PC-3 (cell line): ENCODE data around the gene MAP2K1. TPM values are rescaled to one million over a fixed set of nuclear protein-coding genes. Genes with fewer than 3 reads are reported as not detected.

Experiments
- ATAC-seq: fragments of 200-7000 bp; cut with Tn5 transposase; 2 replicates; pipeline ENCODE4 v1.9.1; 2020; ENCODE audit warnings: mild to moderate bottlenecking, moderate library complexity
- BruUV-seq: library from RNA; stranded (reverse); fragments of 400-500 nt; replicated peaks from 2 replicates; lab custom pipeline; 2021; lab: Mats Ljungman, UMichigan
- CTCF ChIA-PET: fragments of 300-600 bp; sonication (Branson Sonifier 250); formaldehyde crosslinking; loops from one replicate; lab custom pipeline; 2022; ENCODE audit warnings: antibody characterized with exemption; lab: Charles Lee
- POLR2A ChIA-PET: fragments of 300-600 bp; sonication (Branson Sonifier 250); formaldehyde crosslinking; loops from one replicate; lab custom pipeline; 2022; ENCODE audit warnings: antibody characterized with exemption; ENCODE audit not compliant: unreplicated experiment; lab: Charles Lee
- DNase-seq: peaks from one replicate; pipeline ENCODE4 v3.0.0-alpha.2; 2015
- H2AFZ ChIP-seq: fragments of 300-600 bp; sonication (generic); 2 replicates; pipeline ENCODE4 v1.6.0; 2016; ENCODE audit warnings: antibody characterized with exemption, low read length
- H3F3A ChIP-seq: fragments of 300-600 bp; sonication (generic); one replicate; pipeline ENCODE4 v1.6.0; 2017; ENCODE audit warnings: antibody characterized with exemption, low read length, control low read depth, mild to moderate bottlenecking; ENCODE audit not compliant: unreplicated experiment
- H3K27ac ChIP-seq: fragments of 300-600 bp; sonication (generic); 2 replicates; pipeline ENCODE4 v1.5.1; 2016; ENCODE audit warnings: mild to moderate bottlenecking, low read length
- H3K27me3 ChIP-seq: fragments of 300-600 bp; sonication (generic); 2 replicates; pipeline ENCODE4 v1.6.1; 2016; ENCODE audit warnings: low read length, mixed read lengths
- H3K36me3 ChIP-seq: fragments of 300-600 bp; sonication (generic); 2 replicates; pipeline ENCODE4 v1.6.1; 2016; ENCODE audit warnings: low read depth, mixed run types, low read length, mixed read lengths
- H3K4me1 ChIP-seq: fragments of 300-600 bp; sonication (generic); 2 replicates; pipeline ENCODE4 v1.5.1; 2016; ENCODE audit warnings: low read length; ENCODE audit not compliant: insufficient read depth
- H3K4me2 ChIP-seq: fragments of 300-600 bp; sonication (generic); 2 replicates; pipeline ENCODE4 v1.6.0; 2016; ENCODE audit warnings: low read length
- H3K4me3 ChIP-seq: fragments of 300-600 bp; sonication (generic); 2 replicates; pipeline ENCODE4 v1.5.1; 2016; ENCODE audit warnings: mild to moderate bottlenecking, low read length, mixed read lengths
- H3K79me2 ChIP-seq: fragments of 300-600 bp; sonication (generic); 2 replicates; pipeline ENCODE4 v1.6.1; 2017; ENCODE audit warnings: low read length, mixed read lengths
- H3K9ac ChIP-seq: fragments of 300-600 bp; sonication (generic); 2 replicates; pipeline ENCODE4 v1.6.0; 2016; ENCODE audit warnings: mild to moderate bottlenecking, low read length
- H3K9me2 ChIP-seq: fragments of 300-600 bp; sonication (generic); replicated peaks from 2 replicates; pipeline ENCODE4 v1.6.1; 2016; ENCODE audit warnings: mixed run types, low read length, mixed read lengths
- H3K9me3 ChIP-seq: fragments of 300-600 bp; sonication (generic); 2 replicates; pipeline ENCODE4 v1.6.1; 2016; ENCODE audit warnings: low read length, mixed read lengths
- H4K20me1 ChIP-seq: fragments of 300-600 bp; sonication (generic); 2 replicates; pipeline ENCODE4 v1.6.1; 2016; ENCODE audit warnings: low read length, mixed read lengths
- CTCF ChIP-seq: fragments of 300-600 bp; sonication (generic); conservative IDR thresholded peaks from 2 replicates; pipeline ENCODE4 v1.5.1; 2017; ENCODE audit warnings: antibody characterized with exemption, low read depth, mild to moderate bottlenecking, low read length
- EZH2 ChIP-seq: fragments of 300-600 bp; sonication (generic); IDR thresholded peaks from one replicate; pipeline ENCODE4 v1.6.1; 2017; ENCODE audit warnings: antibody characterized with exemption, mild to moderate bottlenecking, low read length; ENCODE audit not compliant: unreplicated experiment
- EZH2phosphoT487 ChIP-seq: fragments of 300-600 bp; sonication (generic); IDR thresholded peaks from 2 replicates; pipeline ENCODE4 v1.6.1; 2018; ENCODE audit warnings: mild to moderate bottlenecking, antibody characterized with exemption, low read length, borderline replicate concordance
- intact Hi-C: fragments of 100-400 bp; cut with micrococcal nuclease; formaldehyde crosslinking; loops from 2 replicates; pipeline ENCODE4 v1.9.0; 2023
- total RNA-seq: library from RNA; depleted of rRNA; stranded (reverse); fragments of >200 nt; gene quantifications from 2 replicates; pipeline ENCODE4 v1.2.3, GENCODE V29; 2014

Gene MAP2K1
- total RNA-seq, 1 experiment from 2014 or later = 35.5 TPM

- ATAC-seq = no peak
- no peak overlapping the region for H3K4me3 ChIP-seq
- BruUV-seq = no TSS peak
- intact Hi-C loops = no loop called here
- ChIA-PET POLR2A (no interaction called here), CTCF (no interaction called here)
- no peak overlapping the region for H2AFZ ChIP-seq
- H3K79me2 ChIP-seq = peaks cover 71% of the 10 kb centered on the region
- H3K9ac ChIP-seq = no peak overlapping the region
- no peaks in the 10 kb centered on the region for H3K27me3 ChIP-seq
- no peaks in the 10 kb centered on the region for H3F3A ChIP-seq
- no peaks in the 10 kb centered on the region for H3K9me3 ChIP-seq
- no peaks in the 10 kb centered on the region for H3K9me2 ChIP-seq
- no peak for DNase-seq
- no peaks in the 10 kb centered on the region for H3K4me1 ChIP-seq
- no peak overlapping the region for H3K4me2 ChIP-seq
- no peak overlapping the region for H3K27ac ChIP-seq
- H4K20me1 ChIP-seq = 0 out of 2 replicates have a peak, but pooled peaks cover 10% of the 10 kb centered on the region
- peaks cover 3% of the 10 kb centered on the region; the same call in 1 of the 2 replicates for H3K36me3 ChIP-seq
- TF ChIP-seq EZH2 (no peak), EZH2phosphoT487 (no peak), CTCF (no peak)
These were observed 44.0 kb downstream of the MAP2K1 start for GRCh38 chr15:66430627-66431255.

GRCh38 chr15:66433726-66434125 is 47.0 kb downstream of the MAP2K1 start:
- no peaks in the 10 kb centered on the region for H3K9me2 ChIP-seq
- no peaks in the 10 kb centered on the region for H3K9me3 ChIP-seq
- DNase-seq (no peak), ATAC-seq (no peak)
- no TSS peak for BruUV-seq
- ChIA-PET CTCF (no interaction called here), POLR2A (no interaction called here)
- H3K4me2 ChIP-seq = no peak overlapping the region
- H3K4me3 ChIP-seq = no peak overlapping the region
- intact Hi-C loops = no loop called here
- no peak for TF ChIP-seq CTCF
- TF ChIP-seq EZH2 = no peak
- no peak for TF ChIP-seq EZH2phosphoT487
- no peak overlapping the region for H3K9ac ChIP-seq
- no peaks in the 10 kb centered on the region for H3F3A ChIP-seq
- H3K79me2 ChIP-seq = peaks cover 58% of the 10 kb centered on the region
- H3K27ac ChIP-seq = no peak overlapping the region
- 0 out of 2 replicates have a peak, but pooled peaks cover 10% of the 10 kb centered on the region for H4K20me1 ChIP-seq
- no peaks in the 10 kb centered on the region for H3K27me3 ChIP-seq
- no peak overlapping the region for H2AFZ ChIP-seq
- peaks cover 25% of the 10 kb centered on the region for H3K36me3 ChIP-seq
- H3K4me1 ChIP-seq = no peaks in the 10 kb centered on the region

- H2AFZ ChIP-seq = no peak overlapping the region
- ATAC-seq = no peak
- H3K4me2 ChIP-seq = no peak overlapping the region
- no peaks in the 10 kb centered on the region for H3K79me2 ChIP-seq
- no peak overlapping the region for H3K27ac ChIP-seq
- TF ChIP-seq EZH2phosphoT487 (no peak), EZH2 (no peak), CTCF (no peak)
- H3K9ac ChIP-seq = no peak overlapping the region
- POLR2A ChIA-PET = no interaction called here
- CTCF ChIA-PET = no interaction called here
- H3K4me3 ChIP-seq = no peak overlapping the region
- no peaks in the 10 kb centered on the region for H3F3A ChIP-seq
- H3K36me3 ChIP-seq = peaks cover 33% of the 10 kb centered on the region
- no TSS peak for BruUV-seq
- H4K20me1 ChIP-seq = no peaks in the 10 kb centered on the region
- H3K27me3 ChIP-seq = no peaks in the 10 kb centered on the region
- no peaks in the 10 kb centered on the region for H3K9me3 ChIP-seq
- no peaks in the 10 kb centered on the region for H3K9me2 ChIP-seq
- H3K4me1 ChIP-seq = no peaks in the 10 kb centered on the region
- intact Hi-C loops = no loop called here
- no peak for DNase-seq
These were observed 53.8 kb downstream of the MAP2K1 start for GRCh38 chr15:66440501-66440900.
